PC-9 (cell line): ENCODE data around the gene MED4. TPM values are rescaled to one million over a fixed set of nuclear protein-coding genes. Genes with fewer than 3 reads are reported as not detected.

Source experiments
- BruUV-seq: library from RNA; stranded (reverse); fragments of 400-500 nt; replicated peaks from 2 replicates; lab custom pipeline; 2021; lab: Mats Ljungman, UMichigan
- CTCF ChIA-PET: fragments of 300-600 bp; sonication (Branson Sonifier 250); formaldehyde crosslinking; loops from one replicate; lab custom pipeline; 2022; ENCODE audit warnings: antibody characterized with exemption; lab: Charles Lee
- POLR2A ChIA-PET: fragments of 300-600 bp; sonication (Branson Sonifier 250); formaldehyde crosslinking; loops from one replicate; lab custom pipeline; 2022; ENCODE audit warnings: antibody characterized with exemption; ENCODE audit not compliant: unreplicated experiment; lab: Charles Lee
- DNase-seq, 2 experiments: peaks; one replicate each; pipeline versions ENCODE4 v3.0.0 to v3.0.0-alpha.2; 2015 to 2022; ENCODE audit warnings: mixed read lengths in 1 of 2
- H2AFZ ChIP-seq: fragments of 200-600 bp; sonication (generic); 2 replicates; pipeline ENCODE4 v1.8.1; 2017; ENCODE audit warnings: antibody characterized with exemption
- H3F3A ChIP-seq: fragments of 200-600 bp; sonication (generic); 2 replicates; pipeline ENCODE4 v1.8.1; 2017; ENCODE audit warnings: antibody characterized with exemption, mild to moderate bottlenecking, low read depth; ENCODE audit not compliant: insufficient read depth
- H3K27ac ChIP-seq: fragments of 200-600 bp; sonication (generic); 2 replicates; pipeline ENCODE4 v1.6.1; 2016; ENCODE audit warnings: mixed run types
- H3K27me3 ChIP-seq: fragments of 200-600 bp; sonication (generic); 2 replicates; pipeline ENCODE4 v1.6.1; 2016; ENCODE audit warnings: low read depth, mixed run types; ENCODE audit not compliant: insufficient read depth
- H3K36me3 ChIP-seq: fragments of 200-600 bp; sonication (generic); 2 replicates; pipeline ENCODE4 v1.6.1; 2016; ENCODE audit warnings: low read depth, mixed run types
- H3K4me1 ChIP-seq: fragments of 200-600 bp; sonication (generic); replicated peaks from 2 replicates; pipeline ENCODE4 v1.6.1; 2016; ENCODE audit warnings: mixed run types; ENCODE audit not compliant: insufficient read depth
- H3K4me2 ChIP-seq: fragments of 200-600 bp; sonication (generic); 2 replicates; pipeline ENCODE4 v1.6.1; 2017; ENCODE audit warnings: mixed run types
- H3K4me3 ChIP-seq: fragments of 200-600 bp; sonication (generic); 2 replicates; pipeline ENCODE4 v1.6.1; 2016; ENCODE audit warnings: mixed run types
- H3K79me2 ChIP-seq: fragments of 200-600 bp; sonication (generic); 2 replicates; pipeline ENCODE4 v1.6.1; 2017; ENCODE audit warnings: low read depth, mixed run types
- H3K9me2 ChIP-seq: fragments of 200-600 bp; sonication (generic); 2 replicates; pipeline ENCODE4 v1.8.1; 2017; ENCODE audit warnings: mild to moderate bottlenecking; ENCODE audit not compliant: insufficient read depth
- H3K9me3 ChIP-seq: fragments of 200-600 bp; sonication (generic); 2 replicates; pipeline ENCODE4 v1.8.1; 2016; ENCODE audit warnings: low read depth; ENCODE audit not compliant: insufficient read depth
- H4K20me1 ChIP-seq: fragments of 200-600 bp; sonication (generic); 2 replicates; pipeline ENCODE4 v1.8.1; 2017; ENCODE audit not compliant: insufficient read depth
- CTCF ChIP-seq: fragments of 200-600 bp; sonication (generic); conservative IDR thresholded peaks from 2 replicates; pipeline ENCODE4 v1.6.1; 2017; ENCODE audit warnings: mixed run types, antibody characterized with exemption, mild to moderate bottlenecking, moderate library complexity
- EZH2 ChIP-seq: fragments of 200-600 bp; sonication (generic); IDR thresholded peaks from 2 replicates; pipeline ENCODE4 v1.8.0; 2017; ENCODE audit warnings: antibody characterized with exemption, low read depth
- intact Hi-C: fragments of 100-400 bp; cut with micrococcal nuclease; formaldehyde crosslinking; loops from one replicate; pipeline ENCODE4 v1.10.0; 2022; ENCODE audit not compliant: unreplicated experiment
- total RNA-seq: library from RNA; stranded (reverse); gene quantifications from 2 replicates; pipeline ENCODE4 v1.2.3, GENCODE V29; 2021

Gene MED4
- total RNA-seq, 1 experiment from 2014 or later = 38.5 TPM

GRCh38 chr13:48043789-48044503 is 51.0 kb downstream of the MED4 start:
- Histone ChIP-seq H4K20me1 (no peaks in the 10 kb centered on the region), H2AFZ (no peak overlapping the region), H3F3A (0 out of 2 replicates have a peak, but pooled peaks cover 3% of the 10 kb centered on the region), H3K27me3 (no peaks in the 10 kb centered on the region), H3K79me2 (peaks cover 4% of the 10 kb centered on the region), H3K4me3 (no peak overlapping the region), H3K27ac (0 out of 2 replicates have a peak overlapping the region, but pooled peaks have one; percentile 2), H3K4me1 (0 out of 2 replicates have a peak, but pooled peaks cover 4% of the 10 kb centered on the region), H3K4me2 (no peak overlapping the region), H3K9me2 (no peaks in the 10 kb centered on the region), H3K9me3 (no peaks in the 10 kb centered on the region), H3K36me3 (peaks cover 6% of the 10 kb centered on the region; the same call in 1 of the 2 replicates)
- intact Hi-C loops = no loop called here
- ChIA-PET POLR2A (interaction anchor here (0.6 kb wide), 1 partner anchor 26 kb away, joined by 3 read pairs; no protein-coding TSS in a partner anchor), CTCF (interaction anchor here (0.6 kb wide), 1 partner anchor 1077 kb away, joined by 6 read pairs; no protein-coding TSS in a partner anchor)
- no peak for TF ChIP-seq CTCF
- no peak for TF ChIP-seq EZH2
- BruUV-seq = no TSS peak
- DNase-seq = no peak

GRCh38 chr13:48042894-48043293 is 52.0 kb downstream of the MED4 start:
- no peak overlapping the region for H3K27ac ChIP-seq
- ChIA-PET POLR2A (no interaction called here), CTCF (no interaction called here)
- TF ChIP-seq CTCF (no peak), EZH2 (no peak)
- intact Hi-C loops = no loop called here
- no TSS peak for BruUV-seq
- peaks cover 6% of the 10 kb centered on the region; the same call in 1 of the 2 replicates for H3K36me3 ChIP-seq
- H3K9me3 ChIP-seq = no peaks in the 10 kb centered on the region
- no peak overlapping the region for H3K4me2 ChIP-seq
- no peaks in the 10 kb centered on the region for H3K27me3 ChIP-seq
- no peak overlapping the region for H3K4me3 ChIP-seq
- H3K9me2 ChIP-seq = no peaks in the 10 kb centered on the region
- H4K20me1 ChIP-seq = no peaks in the 10 kb centered on the region
- peaks cover 13% of the 10 kb centered on the region; the same call in 1 of the 2 replicates for H3K4me1 ChIP-seq
- peaks cover 13% of the 10 kb centered on the region for H3K79me2 ChIP-seq
- DNase-seq = no peak
- H2AFZ ChIP-seq = no peak overlapping the region
- 0 out of 2 replicates have a peak, but pooled peaks cover 9% of the 10 kb centered on the region for H3F3A ChIP-seq

GRCh38 chr13:48040896-48041295 is 54.0 kb downstream of the MED4 start:
- no peak for TF ChIP-seq CTCF
- no peak for TF ChIP-seq EZH2
- no peak for DNase-seq
- Histone ChIP-seq H3K27ac (no peak overlapping the region), H3K9me3 (no peaks in the 10 kb centered on the region), H3K4me3 (no peak overlapping the region), H4K20me1 (no peaks in the 10 kb centered on the region), H3K27me3 (no peaks in the 10 kb centered on the region), H2AFZ (no peak overlapping the region), H3K4me1 (peaks cover 24% of the 10 kb centered on the region), H3K4me2 (no peak overlapping the region), H3K79me2 (peaks cover 17% of the 10 kb centered on the region), H3K9me2 (no peaks in the 10 kb centered on the region), H3K36me3 (peaks cover 6% of the 10 kb centered on the region; the same call in 1 of the 2 replicates), H3F3A (peaks cover 20% of the 10 kb centered on the region; the same call in 1 of the 2 replicates)
- BruUV-seq = no TSS peak
- ChIA-PET CTCF (no interaction called here), POLR2A (interaction anchor here (0.6 kb wide), 1 partner anchor 21 kb away, joined by 9 read pairs; no protein-coding TSS in a partner anchor)
- intact Hi-C loops = no loop called here
